Measurements from ENCODE around the gene PRKACB.
A peak's percentile ranks its signal among the peaks of the same experiment; 100 is the strongest.

PRKACB gene

GRCh38 chr1:84174051-84174556 lies 30.0 kb downstream of the PRKACB start:
- Histone ChIP-seq H3K79me1 (replicated peaks; ENCODE audit: low read length, poor library complexity, severe bottlenecking) (no peaks in the 10 kb centered on the region), H3K9ac (ENCODE audit: low read length) (no peak overlapping the region), H3K27me3 (ENCODE audit: control insufficient read depth in 1 of 2, insufficient read depth in 1 of 2, low read length in 2 of 2) (no peaks in the 10 kb centered on the region), H3K4me1 (ENCODE audit: control insufficient read depth, insufficient read depth, low read depth, low read length) (no peaks in the 10 kb centered on the region), H3K36me3 (ENCODE audit: control insufficient read depth in 1 of 2, insufficient read depth in 2 of 2, low read depth in 1 of 2, low read length in 2 of 2) (no peaks in the 10 kb centered on the region), H4K91ac (ENCODE audit: low read length) (no peak overlapping the region), H3K27ac (ENCODE audit: low read length, poor library complexity, severe bottlenecking) (peak overlapping the region; percentile 42), H4K8ac (ENCODE audit: low read length) (no peak overlapping the region), H3K9me3 (ENCODE audit: control insufficient read depth, low read length) (no peaks in the 10 kb centered on the region), H3K18ac (ENCODE audit: low read depth in 1 of 2, low read length in 2 of 2) (no peak overlapping the region), H2BK15ac (ENCODE audit: low read depth, poor library complexity, severe bottlenecking) (no peak overlapping the region), H3K4me2 (ENCODE audit: low read length, poor library complexity, severe bottlenecking) (peak overlapping the region; percentile 2), H3K23ac (ENCODE audit: low read length in 2 of 2) (no peak overlapping the region), H2AFZ (ENCODE audit: low read depth, low read length) (no peak overlapping the region), H2BK12ac (ENCODE audit: low read length in 2 of 2) (no peak overlapping the region), H2BK120ac (ENCODE audit: low read depth, low read length) (no peak overlapping the region), H3K4me3 (ENCODE audit: insufficient read depth in 1 of 2, low read depth in 1 of 2, low read length in 2 of 2) (no peak overlapping the region), H2BK5ac (ENCODE audit: low read depth, low read length, poor library complexity, severe bottlenecking) (no peak overlapping the region), H2AK5ac (ENCODE audit: low read length, severe bottlenecking) (no peak overlapping the region), H3K14ac (ENCODE audit: low read length in 2 of 2) (no peak overlapping the region), H3K4ac (ENCODE audit: low read depth in 1 of 2, low read length in 2 of 2) (no peak overlapping the region)
- DNase-seq: peak; percentile 45
- WGBS: 46% methylated on average over 4 of the region's 4 CpGs

GRCh38 chr1:84181350-84182005 lies 37.4 kb downstream of the PRKACB start:
- Histone ChIP-seq H4K91ac (ENCODE audit: low read length) (no peak overlapping the region), H3K4me2 (ENCODE audit: low read length, poor library complexity, severe bottlenecking) (no peak overlapping the region), H3K23ac (ENCODE audit: low read length in 2 of 2) (no peak overlapping the region), H2AK5ac (ENCODE audit: low read length, severe bottlenecking) (no peak overlapping the region), H3K14ac (ENCODE audit: low read length in 2 of 2) (no peak overlapping the region), H3K4me3 (ENCODE audit: insufficient read depth in 1 of 2, low read depth in 1 of 2, low read length in 2 of 2) (no peak overlapping the region), H3K9ac (ENCODE audit: low read length) (no peak overlapping the region), H3K79me1 (replicated peaks; ENCODE audit: low read length, poor library complexity, severe bottlenecking) (no peaks in the 10 kb centered on the region), H2BK5ac (ENCODE audit: low read depth, low read length, poor library complexity, severe bottlenecking) (no peak overlapping the region), H2BK15ac (ENCODE audit: low read depth, poor library complexity, severe bottlenecking) (no peak overlapping the region), H3K4ac (ENCODE audit: low read depth in 1 of 2, low read length in 2 of 2) (no peak overlapping the region), H3K4me1 (ENCODE audit: control insufficient read depth, insufficient read depth, low read depth, low read length) (no peaks in the 10 kb centered on the region), H2BK12ac (ENCODE audit: low read length in 2 of 2) (no peak overlapping the region), H2BK120ac (ENCODE audit: low read depth, low read length) (no peak overlapping the region), H3K9me3 (ENCODE audit: control insufficient read depth, low read length) (no peaks in the 10 kb centered on the region), H3K27ac (ENCODE audit: low read length, poor library complexity, severe bottlenecking) (no peak overlapping the region), H3K36me3 (ENCODE audit: control insufficient read depth in 1 of 2, insufficient read depth in 2 of 2, low read depth in 1 of 2, low read length in 2 of 2) (peaks cover 3 to 4% of the 10 kb centered on the region in 2 experiments), H4K8ac (ENCODE audit: low read length) (no peak overlapping the region), H3K27me3 (ENCODE audit: control insufficient read depth in 1 of 2, insufficient read depth in 1 of 2, low read length in 2 of 2) (no peaks in the 10 kb centered on the region), H3K18ac (ENCODE audit: low read depth in 1 of 2, low read length in 2 of 2) (no peak overlapping the region), H2AFZ (ENCODE audit: low read depth, low read length) (no peak overlapping the region)
- no peak for DNase-seq

- Histone ChIP-seq H2BK120ac (ENCODE audit: low read depth, low read length) (no peak overlapping the region), H2AK5ac (ENCODE audit: low read length, severe bottlenecking) (no peak overlapping the region), H3K9me3 (ENCODE audit: control insufficient read depth, low read length) (peaks cover 16% of the 10 kb centered on the region), H4K8ac (ENCODE audit: low read length) (no peak overlapping the region), H3K18ac (ENCODE audit: low read depth in 1 of 2, low read length in 2 of 2) (no peak overlapping the region), H3K36me3 (ENCODE audit: control insufficient read depth in 1 of 2, insufficient read depth in 2 of 2, low read depth in 1 of 2, low read length in 2 of 2) (peaks cover 3 to 26% of the 10 kb centered on the region in 2 experiments), H3K79me1 (replicated peaks; ENCODE audit: low read length, poor library complexity, severe bottlenecking) (no peaks in the 10 kb centered on the region), H3K9ac (ENCODE audit: low read length) (no peak overlapping the region), H3K4me2 (ENCODE audit: low read length, poor library complexity, severe bottlenecking) (no peak overlapping the region), H3K4me3 (ENCODE audit: insufficient read depth in 1 of 2, low read depth in 1 of 2, low read length in 2 of 2) (no peak overlapping the region), H3K4ac (ENCODE audit: low read depth in 1 of 2, low read length in 2 of 2) (no peak overlapping the region), H3K14ac (ENCODE audit: low read length in 2 of 2) (no peak overlapping the region), H2AFZ (ENCODE audit: low read depth, low read length) (no peak overlapping the region), H4K91ac (ENCODE audit: low read length) (no peak overlapping the region), H2BK5ac (ENCODE audit: low read depth, low read length, poor library complexity, severe bottlenecking) (no peak overlapping the region), H2BK15ac (ENCODE audit: low read depth, poor library complexity, severe bottlenecking) (no peak overlapping the region), H3K23ac (ENCODE audit: low read length in 2 of 2) (no peak overlapping the region), H3K27me3 (ENCODE audit: control insufficient read depth in 1 of 2, insufficient read depth in 1 of 2, low read length in 2 of 2) (no peaks in the 10 kb centered on the region), H3K27ac (ENCODE audit: low read length, poor library complexity, severe bottlenecking) (no peak overlapping the region), H2BK12ac (ENCODE audit: low read length in 2 of 2) (no peak overlapping the region), H3K4me1 (ENCODE audit: control insufficient read depth, insufficient read depth, low read depth, low read length) (no peaks in the 10 kb centered on the region)
- DNase-seq: no peak
- no CpG with 5 or more reads among the region's 1 CpG for WGBS
These were observed 46.4 kb downstream of the PRKACB start for GRCh38 chr1:84190455-84190854.

GRCh38 chr1:84192681-84193080 lies 48.6 kb downstream of the PRKACB start:
- Histone ChIP-seq H2BK12ac (ENCODE audit: low read length in 2 of 2) (no peak overlapping the region), H2BK5ac (ENCODE audit: low read depth, low read length, poor library complexity, severe bottlenecking) (no peak overlapping the region), H3K4me3 (ENCODE audit: insufficient read depth in 1 of 2, low read depth in 1 of 2, low read length in 2 of 2) (no peak overlapping the region), H4K91ac (ENCODE audit: low read length) (no peak overlapping the region), H3K23ac (ENCODE audit: low read length in 2 of 2) (no peak overlapping the region), H2BK15ac (ENCODE audit: low read depth, poor library complexity, severe bottlenecking) (no peak overlapping the region), H3K4me1 (ENCODE audit: control insufficient read depth, insufficient read depth, low read depth, low read length) (no peaks in the 10 kb centered on the region), H3K9ac (ENCODE audit: low read length) (no peak overlapping the region), H3K79me1 (replicated peaks; ENCODE audit: low read length, poor library complexity, severe bottlenecking) (no peaks in the 10 kb centered on the region), H3K4me2 (ENCODE audit: low read length, poor library complexity, severe bottlenecking) (no peak overlapping the region), H3K4ac (ENCODE audit: low read depth in 1 of 2, low read length in 2 of 2) (no peak overlapping the region), H3K18ac (ENCODE audit: low read depth in 1 of 2, low read length in 2 of 2) (no peak overlapping the region), H2AFZ (ENCODE audit: low read depth, low read length) (no peak overlapping the region), H3K36me3 (ENCODE audit: control insufficient read depth in 1 of 2, insufficient read depth in 2 of 2, low read depth in 1 of 2, low read length in 2 of 2) (peaks cover 0 to 29% of the 10 kb centered on the region in 2 experiments), H4K8ac (ENCODE audit: low read length) (no peak overlapping the region), H3K27ac (ENCODE audit: low read length, poor library complexity, severe bottlenecking) (no peak overlapping the region), H3K9me3 (ENCODE audit: control insufficient read depth, low read length) (peaks cover 16% of the 10 kb centered on the region), H2BK120ac (ENCODE audit: low read depth, low read length) (no peak overlapping the region), H3K27me3 (ENCODE audit: control insufficient read depth in 1 of 2, insufficient read depth in 1 of 2, low read length in 2 of 2) (no peaks in the 10 kb centered on the region), H3K14ac (ENCODE audit: low read length in 2 of 2) (no peak overlapping the region), H2AK5ac (ENCODE audit: low read length, severe bottlenecking) (no peak overlapping the region)
- 100% methylated on average over 3 of the region's 3 CpGs for WGBS
- no peak for DNase-seq

All from mesenchymal stem cell (in vitro differentiated cells and primary cell).